Naive thymus-derived CD8-positive, alpha-beta T cell (primary cell): ENCODE results near the gene LINGO4. TPM values are rescaled to one million over a fixed set of nuclear protein-coding genes. Genes with fewer than 3 reads are reported as not detected.

Source experiments
- polyA plus RNA-seq, 3 donors: library from polyadenylated mRNA; unstranded; fragments of 300-500 nt; fragmentation: Illumina TruSeq; gene quantifications; one replicate each; pipeline ENCODE4 v1.2.3, GENCODE V29; 2021
- total RNA-seq, 8 experiments: library from RNA in 2 of 8; stranded (reverse) in 2 of 8; gene quantifications; one replicate each; pipeline ENCODE4 v1.2.3 and lab custom pipeline; 2021 to 2026

Gene LINGO4
- total and polyA plus RNA-seq, 5 experiments from 2014 or later = not detected

Other genes starting within 250 kb of the LINGO4 start
- 10 to 100 TPM; 32.8 to 33.3 TPM for gene SNX27, start 193.4 kb downstream of the LINGO4 start, total RNA-seq
- gene SNX27, start 193.4 kb downstream of the LINGO4 start, polyA plus RNA-seq = 10 to 100 TPM in 1 of 3 donors, 1 to 10 TPM in 2; 8.3 to 12.2 (median 9.1) TPM
- not detected for gene CELF3, start 88.6 kb downstream of the LINGO4 start, total RNA-seq
- not detected for gene CELF3, start 88.6 kb downstream of the LINGO4 start, polyA plus RNA-seq
- not detected for gene RIIAD1, start 83.9 kb downstream of the LINGO4 start, total RNA-seq
- not detected for gene RIIAD1, start 83.9 kb downstream of the LINGO4 start, polyA plus RNA-seq
- 100 to 1,000 TPM in 1 of 2 experiments, 10 to 100 TPM in 1; 97.9 to 110 TPM for gene MRPL9, start 41.9 kb downstream of the LINGO4 start, total RNA-seq
- gene MRPL9, start 41.9 kb downstream of the LINGO4 start, polyA plus RNA-seq = 100 to 1,000 TPM; 125 to 137 (median 127) TPM
- 10 to 100 TPM; 20.5 to 23.2 TPM for gene TDRKH, start 14.9 kb downstream of the LINGO4 start, total RNA-seq
- gene TDRKH, start 14.9 kb downstream of the LINGO4 start, polyA plus RNA-seq = 10 to 100 TPM; 14.7 to 15.9 (median 14.9) TPM
- not detected for gene RORC, start 26.4 kb upstream of the LINGO4 start, total RNA-seq
- under 1 TPM in 1 of 3 donors, not detected in 2; 0.06 TPM for gene RORC, start 26.4 kb upstream of the LINGO4 start, polyA plus RNA-seq
- gene C2CD4D, start 34.4 kb upstream of the LINGO4 start, total RNA-seq = under 1 TPM in 1 of 2 experiments, not detected in 1; 0.21 TPM
- under 1 TPM; 0.19 to 0.65 (median 0.26) TPM for gene C2CD4D, start 34.4 kb upstream of the LINGO4 start, polyA plus RNA-seq
- gene THEM5, start 48.3 kb upstream of the LINGO4 start, total RNA-seq = not detected
- gene THEM5, start 48.3 kb upstream of the LINGO4 start, polyA plus RNA-seq = not detected
- 100 to 1,000 TPM; 154 to 166 TPM for gene THEM4, start 104.1 kb upstream of the LINGO4 start, total RNA-seq
- gene THEM4, start 104.1 kb upstream of the LINGO4 start, polyA plus RNA-seq = 100 to 1,000 TPM in 2 of 3 donors, 10 to 100 TPM in 1; 82.2 to 116 (median 103) TPM
- 100 to 1,000 TPM; 198 to 212 TPM for gene S100A10, start 188.4 kb upstream of the LINGO4 start, total RNA-seq
- gene S100A10, start 188.4 kb upstream of the LINGO4 start, polyA plus RNA-seq = 100 to 1,000 TPM; 629 to 783 (median 630) TPM
- gene S100A11, start 231.6 kb upstream of the LINGO4 start, total RNA-seq = 10 to 100 TPM; 88.6 to 95.4 TPM
- gene S100A11, start 231.6 kb upstream of the LINGO4 start, polyA plus RNA-seq = 100 to 1,000 TPM in 1 of 3 donors, 10 to 100 TPM in 2; 62.0 to 124 (median 74.6) TPM